ENCODE data around the gene GNB1. TPM values are rescaled to one million over a fixed set of nuclear protein-coding genes. Genes with fewer than 3 reads are reported as not detected.

Gene GNB1
- total and polyA plus RNA-seq, 2 experiments from 2014 or later = 134 to 175 TPM

DNA sequence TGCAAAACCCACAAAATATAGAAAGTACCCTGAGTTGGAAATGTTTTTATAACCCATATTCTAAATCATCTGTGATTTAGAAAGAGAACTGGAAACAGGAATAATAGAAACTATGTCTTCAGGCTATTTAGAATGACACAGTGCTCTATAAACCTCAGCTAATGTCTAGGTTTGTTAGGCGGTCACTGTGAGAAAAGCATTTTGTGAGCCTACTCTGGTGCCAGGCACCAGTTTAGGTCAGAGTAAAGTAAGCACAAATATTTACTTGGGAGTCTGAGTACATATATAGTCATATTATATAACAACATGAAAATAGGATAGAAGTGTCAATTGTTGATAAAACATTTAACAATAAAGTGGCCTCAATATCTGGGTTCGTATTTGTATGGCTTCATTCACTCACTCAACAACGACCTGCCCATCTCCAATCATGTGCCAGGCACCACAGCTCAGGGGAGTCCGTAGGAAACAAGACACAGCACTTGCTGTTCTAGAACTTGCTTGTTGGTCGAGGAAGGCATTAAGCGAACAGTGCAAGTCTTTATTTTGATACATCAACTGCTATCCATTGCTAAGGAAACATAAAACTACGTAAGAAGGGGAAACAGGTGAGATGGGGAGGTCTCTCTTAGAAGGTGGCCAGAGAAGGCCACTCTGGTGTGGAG lies 37.2 kb downstream of the GNB1 start:
- Histone ChIP-seq H3K36me3 (replicated peaks; ENCODE audit: insufficient read depth, low read depth) (no peaks in the 10 kb centered on the region), H3K79me2 (peaks cover 100% of the 10 kb centered on the region), H3K9me2 (replicated peaks; ENCODE audit: insufficient read depth) (no peaks in the 10 kb centered on the region), H3K4me3 (no peak overlapping the region), H3K9me3 (ENCODE audit: low read depth) (no peaks in the 10 kb centered on the region), H3K4me2 (no peak overlapping the region), H3K4me1 (ENCODE audit: insufficient read depth) (peaks cover 18% of the 10 kb centered on the region), H2AFZ (no peak overlapping the region), H3K27me3 (no peaks in the 10 kb centered on the region), H3K27ac (peak overlapping the region; percentile 46), H4K20me1 (ENCODE audit: insufficient read depth, poor library complexity, severe bottlenecking) (peaks cover 100% of the 10 kb centered on the region)
- TF ChIP-seq EZH2 (IDR thresholded peaks at IDR 0.05; ENCODE audit: borderline replicate concordance) = no peak
- no peak for TF ChIP-seq EZH2phosphoT487 (IDR thresholded peaks at IDR 0.05; ENCODE audit: low read depth, severe bottlenecking, unreplicated experiment)
- TF ChIP-seq, protein P1, sequence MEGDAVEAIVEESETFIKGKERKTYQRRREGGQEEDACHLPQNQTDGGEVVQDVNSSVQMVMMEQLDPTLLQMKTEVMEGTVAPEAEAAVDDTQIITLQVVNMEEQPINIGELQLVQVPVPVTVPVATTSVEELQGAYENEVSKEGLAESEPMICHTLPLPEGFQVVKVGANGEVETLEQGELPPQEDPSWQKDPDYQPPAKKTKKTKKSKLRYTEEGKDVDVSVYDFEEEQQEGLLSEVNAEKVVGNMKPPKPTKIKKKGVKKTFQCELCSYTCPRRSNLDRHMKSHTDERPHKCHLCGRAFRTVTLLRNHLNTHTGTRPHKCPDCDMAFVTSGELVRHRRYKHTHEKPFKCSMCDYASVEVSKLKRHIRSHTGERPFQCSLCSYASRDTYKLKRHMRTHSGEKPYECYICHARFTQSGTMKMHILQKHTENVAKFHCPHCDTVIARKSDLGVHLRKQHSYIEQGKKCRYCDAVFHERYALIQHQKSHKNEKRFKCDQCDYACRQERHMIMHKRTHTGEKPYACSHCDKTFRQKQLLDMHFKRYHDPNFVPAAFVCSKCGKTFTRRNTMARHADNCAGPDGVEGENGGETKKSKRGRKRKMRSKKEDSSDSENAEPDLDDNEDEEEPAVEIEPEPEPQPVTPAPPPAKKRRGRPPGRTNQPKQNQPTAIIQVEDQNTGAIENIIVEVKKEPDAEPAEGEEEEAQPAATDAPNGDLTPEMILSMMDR (IDR thresholded peaks at IDR 0.05; ENCODE audit: poor library complexity) = no peak
- DNase-seq (ENCODE audit: low spot score) = no peak
- WGBS (ENCODE audit: low lambda C conversion rate, missing lambda C conversion rate) = 78% methylated on average over 7 of the region's 7 CpGs

DNA sequence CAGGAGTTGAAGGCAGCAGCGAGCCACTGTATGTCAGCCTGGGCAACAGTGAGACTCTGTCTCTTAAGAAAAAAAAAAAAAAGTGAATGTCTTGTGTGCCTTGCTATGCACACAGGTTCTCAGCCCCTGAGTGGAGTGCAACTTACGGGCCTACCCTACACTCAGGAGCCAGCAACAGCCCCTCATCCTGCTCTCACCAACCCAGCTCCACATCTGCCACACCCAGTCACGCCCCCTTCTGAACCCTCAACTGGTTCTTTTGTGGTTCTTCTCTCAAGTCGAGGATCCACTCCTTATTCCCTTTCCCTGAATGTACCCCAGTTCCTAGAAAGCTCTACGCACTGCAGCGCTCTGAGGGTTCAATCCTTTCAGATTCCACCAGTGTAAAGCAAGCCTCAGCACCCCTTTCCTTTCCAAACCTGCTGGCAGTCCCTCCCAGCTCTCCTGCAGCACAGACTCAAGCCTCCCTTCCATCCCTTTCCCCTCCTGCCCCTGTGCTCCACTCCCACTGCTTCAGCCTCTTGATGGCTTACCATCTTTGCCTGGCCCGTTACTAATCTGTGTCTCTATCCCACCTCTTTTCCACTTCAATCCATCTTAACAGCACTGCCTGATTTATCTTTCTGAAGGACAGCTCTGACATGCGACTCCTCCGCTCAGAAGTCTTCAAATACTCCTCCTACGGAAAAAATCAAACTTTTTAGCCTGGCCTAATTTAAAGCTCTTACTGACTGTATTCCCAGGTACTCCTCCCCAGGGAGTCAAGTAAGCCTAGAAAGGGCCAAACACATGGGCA lies 38.1 kb downstream of the GNB1 start:
- H3K4me2 ChIP-seq = peak overlapping the region; percentile 17
- H3K36me3 ChIP-seq (replicated peaks; ENCODE audit: insufficient read depth, low read depth) = no peaks in the 10 kb centered on the region
- no peak for DNase-seq (ENCODE audit: low spot score)
- TF ChIP-seq EZH2phosphoT487 (IDR thresholded peaks at IDR 0.05; ENCODE audit: low read depth, severe bottlenecking, unreplicated experiment) = no peak
- no peak for TF ChIP-seq EZH2 (IDR thresholded peaks at IDR 0.05; ENCODE audit: borderline replicate concordance)
- TF ChIP-seq, protein P1 (IDR thresholded peaks at IDR 0.05; ENCODE audit: poor library complexity) = no peak
- no peaks in the 10 kb centered on the region for H3K9me2 ChIP-seq (replicated peaks; ENCODE audit: insufficient read depth)
- no peak overlapping the region for H2AFZ ChIP-seq
- H4K20me1 ChIP-seq (ENCODE audit: insufficient read depth, poor library complexity, severe bottlenecking) = peaks cover 100% of the 10 kb centered on the region
- peak overlapping the region; percentile 46 for H3K27ac ChIP-seq
- 83% methylated on average over 10 of the region's 10 CpGs for WGBS (ENCODE audit: low lambda C conversion rate, missing lambda C conversion rate)
- H3K4me1 ChIP-seq (ENCODE audit: insufficient read depth) = peaks cover 11% of the 10 kb centered on the region
- H3K9me3 ChIP-seq (ENCODE audit: low read depth) = no peaks in the 10 kb centered on the region
- no peaks in the 10 kb centered on the region for H3K27me3 ChIP-seq
- peaks cover 100% of the 10 kb centered on the region for H3K79me2 ChIP-seq
- no peak overlapping the region for H3K4me3 ChIP-seq

DNA sequence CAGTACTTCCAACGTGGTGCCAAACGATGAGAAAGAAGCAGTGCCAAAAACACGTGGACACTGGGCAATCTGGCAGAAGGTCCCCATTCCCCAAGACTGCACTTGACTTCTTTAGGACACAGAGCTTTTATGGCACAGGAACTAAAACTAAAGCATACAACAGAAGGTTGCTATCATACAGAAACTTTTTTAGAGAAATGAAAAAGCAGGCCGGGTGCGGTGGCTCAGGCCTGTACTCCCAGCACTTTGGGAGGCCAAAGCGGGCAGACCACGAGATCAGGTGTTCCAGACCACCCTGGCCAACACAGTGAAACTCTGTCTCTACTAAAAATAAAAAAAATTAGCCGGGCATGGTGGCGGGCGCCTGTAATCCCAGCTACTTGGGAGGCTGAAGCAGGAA lies 43.0 kb downstream of the GNB1 start:
- Histone ChIP-seq H3K4me2 (peak overlapping the region; percentile 50), H4K20me1 (ENCODE audit: insufficient read depth, poor library complexity, severe bottlenecking) (peaks cover 100% of the 10 kb centered on the region), H3K36me3 (replicated peaks; ENCODE audit: insufficient read depth, low read depth) (no peaks in the 10 kb centered on the region), H3K27me3 (no peaks in the 10 kb centered on the region), H3K4me3 (no peak overlapping the region), H3K9me3 (ENCODE audit: low read depth) (no peaks in the 10 kb centered on the region), H2AFZ (no peak overlapping the region), H3K27ac (peak overlapping the region; percentile 86), H3K79me2 (peaks cover 98% of the 10 kb centered on the region), H3K9me2 (replicated peaks; ENCODE audit: insufficient read depth) (no peaks in the 10 kb centered on the region), H3K4me1 (ENCODE audit: insufficient read depth) (peaks cover 26% of the 10 kb centered on the region)
- no peak for TF ChIP-seq EZH2phosphoT487 (IDR thresholded peaks at IDR 0.05; ENCODE audit: low read depth, severe bottlenecking, unreplicated experiment)
- no peak for TF ChIP-seq EZH2 (IDR thresholded peaks at IDR 0.05; ENCODE audit: borderline replicate concordance)
- TF ChIP-seq, protein P1 (IDR thresholded peaks at IDR 0.05; ENCODE audit: poor library complexity) = no peak
- 72% methylated on average over 10 of the region's 10 CpGs for WGBS (ENCODE audit: low lambda C conversion rate, missing lambda C conversion rate)
- no peak for DNase-seq (ENCODE audit: low spot score)
